ENCODE results near the gene IL36B.

Gene IL36B

GRCh38 chr2:113056521-113056920, 3.9 kb upstream of the IL36B start:
- DNase-seq (ENCODE audit: low read depth in 2 of 2, low spot score in 1 of 2), result no peak

GRCh38 chr2:113054066-113054465, 1.4 kb upstream of the IL36B start:
- DNase-seq (ENCODE audit: low read depth in 2 of 2, low spot score in 1 of 2), result no peak

GRCh38 chr2:113053666-113054065, 999 bp upstream of the IL36B start:
- DNase-seq (ENCODE audit: low read depth in 2 of 2, low spot score in 1 of 2), result no peak

- DNase-seq (ENCODE audit: low read depth in 2 of 2, low spot score in 1 of 2), result no peak
Observed at GRCh38 chr2:113050921-113051895, 1.5 kb downstream of the IL36B start.

- no peak for DNase-seq (ENCODE audit: low read depth in 2 of 2, low spot score in 1 of 2)
Observed at GRCh38 chr2:113046465-113046864, 6.2 kb downstream of the IL36B start.

- DNase-seq (ENCODE audit: low read depth in 2 of 2, low spot score in 1 of 2), result no peak
Observed at GRCh38 chr2:113041871-113042270, 10.8 kb downstream of the IL36B start.

- no peak for DNase-seq (ENCODE audit: low read depth in 2 of 2, low spot score in 1 of 2)
Observed at GRCh38 chr2:113039719-113040118, 12.9 kb downstream of the IL36B start.

GRCh38 chr2:113039158-113039557, 13.5 kb downstream of the IL36B start:
- no peak for DNase-seq (ENCODE audit: low read depth in 2 of 2, low spot score in 1 of 2)

GRCh38 chr2:113038291-113038690, 14.4 kb downstream of the IL36B start:
- no peak for DNase-seq (ENCODE audit: low read depth in 2 of 2, low spot score in 1 of 2)

GRCh38 chr2:113036763-113037162, 15.9 kb downstream of the IL36B start:
- no peak for DNase-seq (ENCODE audit: low read depth in 2 of 2, low spot score in 1 of 2)

- DNase-seq (ENCODE audit: low read depth in 2 of 2, low spot score in 1 of 2), result no peak
Observed at GRCh38 chr2:113034016-113034415, 18.7 kb downstream of the IL36B start.

GRCh38 chr2:113032737-113033136, 19.9 kb downstream of the IL36B start:
- DNase-seq (ENCODE audit: low read depth in 2 of 2, low spot score in 1 of 2), result no peak

- DNase-seq (ENCODE audit: low read depth in 2 of 2, low spot score in 1 of 2), result no peak
Observed at GRCh38 chr2:113028112-113028511, 24.6 kb downstream of the IL36B start.

- DNase-seq (ENCODE audit: low read depth in 2 of 2, low spot score in 1 of 2), result no peak
Observed at GRCh38 chr2:113027691-113028090, 25.0 kb downstream of the IL36B start.

GRCh38 chr2:113025737-113026136, 26.9 kb downstream of the IL36B start:
- no peak for DNase-seq (ENCODE audit: low read depth in 2 of 2, low spot score in 1 of 2)

GRCh38 chr2:113024764-113025163, 27.9 kb downstream of the IL36B start:
- no peak for DNase-seq (ENCODE audit: low read depth in 2 of 2, low spot score in 1 of 2)

- no peak for DNase-seq (ENCODE audit: low read depth in 2 of 2, low spot score in 1 of 2)
Observed at GRCh38 chr2:113021312-113021711, 31.4 kb downstream of the IL36B start.

GRCh38 chr2:113018509-113018908, 34.2 kb downstream of the IL36B start:
- no peak for DNase-seq (ENCODE audit: low read depth in 2 of 2, low spot score in 1 of 2)

- DNase-seq (ENCODE audit: low read depth in 2 of 2, low spot score in 1 of 2), result no peak
Observed at GRCh38 chr2:113015655-113016054, 37.0 kb downstream of the IL36B start.

- DNase-seq (ENCODE audit: low read depth in 2 of 2, low spot score in 1 of 2), result no peak
Observed at GRCh38 chr2:113015042-113015441, 37.6 kb downstream of the IL36B start.

GRCh38 chr2:113014067-113014466, 38.6 kb downstream of the IL36B start:
- no peak for DNase-seq (ENCODE audit: low read depth in 2 of 2, low spot score in 1 of 2)

GRCh38 chr2:113013336-113013661, 39.4 kb downstream of the IL36B start:
- no peak for DNase-seq (ENCODE audit: low read depth in 2 of 2, low spot score in 1 of 2)

All from stimulated activated CD8-positive, alpha-beta memory T cell treated with anti-CD3 and anti-CD28 coated beads, Interleukin-4, amount 100 ng/mL, for 4 hours (primary cell).